ENCODE data around the gene CNTNAP2. TPM values are rescaled to one million over a fixed set of nuclear protein-coding genes. Genes with fewer than 3 reads are reported as not detected.
"Not testable (repeated sequence)": the region's sequence is repeated elsewhere in the genome, so short reads cannot be mapped to it uniquely, and the experiment has no call there.

Gene CNTNAP2
- total RNA-seq, 4 donors from 2014 or later = 0.42 to 0.71 TPM; not detected in 2

GRCh38 chr7:147106746-147107145 is 990.1 kb downstream of the CNTNAP2 start:
- DNase-seq (ENCODE audit: low spot score in 2 of 2) = no peak
- no peak for TF ChIP-seq CTCF (IDR thresholded peaks at IDR 0.05)
- no peak for TF ChIP-seq POLR2A (IDR thresholded peaks at IDR 0.05)
- intact Hi-C loops (cut with DNase I; ENCODE audit: low total_unique reads) = no loop called here
- no peak overlapping the region for H3K4me3 ChIP-seq (ENCODE audit: low read depth, poor library complexity, severe bottlenecking)
- 15 to 32% methylated on average over 2 of the region's 2 CpGs for WGBS, 2 donors

- DNase-seq (ENCODE audit: low spot score in 2 of 2); H3K4me3 ChIP-seq (ENCODE audit: low read depth, poor library complexity, severe bottlenecking); intact Hi-C loops (cut with DNase I; ENCODE audit: low total_unique reads): not testable (repeated sequence)
- WGBS, 2 donors = 79 to 92% methylated on average over 1 of the region's 1 CpG
Observed at GRCh38 chr7:147114525-147114924, 997.9 kb downstream of the CNTNAP2 start.

GRCh38 chr7:147136352-147136751 is 1019.8 kb downstream of the CNTNAP2 start:
- 49 to 54% methylated on average over 2 of the region's 2 CpGs for WGBS, 2 donors
- intact Hi-C loops (cut with DNase I; ENCODE audit: low total_unique reads) = no loop called here
- no peak for TF ChIP-seq CTCF (IDR thresholded peaks at IDR 0.05)
- no peak for TF ChIP-seq POLR2A (IDR thresholded peaks at IDR 0.05)
- DNase-seq (ENCODE audit: low spot score in 2 of 2) = no peak
- no peak overlapping the region for H3K4me3 ChIP-seq (ENCODE audit: low read depth, poor library complexity, severe bottlenecking)

GRCh38 chr7:147145194-147145593 is 1028.6 kb downstream of the CNTNAP2 start:
- DNase-seq (ENCODE audit: low spot score in 2 of 2) = no peak
- no peak overlapping the region for H3K4me3 ChIP-seq (ENCODE audit: low read depth, poor library complexity, severe bottlenecking)
- 23 to 40% methylated on average over 2 of the region's 2 CpGs for WGBS, 2 donors
- TF ChIP-seq POLR2A (IDR thresholded peaks at IDR 0.05) (no peak), CTCF (IDR thresholded peaks at IDR 0.05) (no peak)
- intact Hi-C loops (cut with DNase I; ENCODE audit: low total_unique reads) = no loop called here

- intact Hi-C loops (cut with DNase I; ENCODE audit: low total_unique reads) = no loop called here
- no peak for DNase-seq (ENCODE audit: low spot score in 2 of 2)
- TF ChIP-seq CTCF (IDR thresholded peaks at IDR 0.05) (no peak), POLR2A (IDR thresholded peaks at IDR 0.05) (no peak)
- WGBS, 2 donors = 70 to 78% methylated on average over 3 of the region's 3 CpGs
- no peak overlapping the region for H3K4me3 ChIP-seq (ENCODE audit: low read depth, poor library complexity, severe bottlenecking)
Observed at GRCh38 chr7:147146169-147146568, 1029.6 kb downstream of the CNTNAP2 start.

GRCh38 chr7:147151661-147152060 is 1035.1 kb downstream of the CNTNAP2 start:
- intact Hi-C loops (cut with DNase I; ENCODE audit: low total_unique reads) = no loop called here
- TF ChIP-seq POLR2A (IDR thresholded peaks at IDR 0.05) = no peak
- TF ChIP-seq CTCF (IDR thresholded peaks at IDR 0.05) = no peak
- no peak overlapping the region for H3K4me3 ChIP-seq (ENCODE audit: low read depth, poor library complexity, severe bottlenecking)
- DNase-seq (ENCODE audit: low spot score in 2 of 2) = no peak

Measured in lower leg skin (tissue), 4 donors.